Uterine smooth muscle cell (primary cell): ENCODE results near the gene DARS1. TPM values are rescaled to one million over a fixed set of nuclear protein-coding genes. Genes with fewer than 3 reads are reported as not detected.

Experiments
- total RNA-seq: library from RNA; depleted of rRNA; stranded (reverse); fragments of >200 nt; gene quantifications from 2 replicates; pipeline ENCODE4 v1.2.3, GENCODE V29; 2014

The DARS1 gene
- 125 and 148 TPM in 2 replicates for total RNA-seq

DNA sequence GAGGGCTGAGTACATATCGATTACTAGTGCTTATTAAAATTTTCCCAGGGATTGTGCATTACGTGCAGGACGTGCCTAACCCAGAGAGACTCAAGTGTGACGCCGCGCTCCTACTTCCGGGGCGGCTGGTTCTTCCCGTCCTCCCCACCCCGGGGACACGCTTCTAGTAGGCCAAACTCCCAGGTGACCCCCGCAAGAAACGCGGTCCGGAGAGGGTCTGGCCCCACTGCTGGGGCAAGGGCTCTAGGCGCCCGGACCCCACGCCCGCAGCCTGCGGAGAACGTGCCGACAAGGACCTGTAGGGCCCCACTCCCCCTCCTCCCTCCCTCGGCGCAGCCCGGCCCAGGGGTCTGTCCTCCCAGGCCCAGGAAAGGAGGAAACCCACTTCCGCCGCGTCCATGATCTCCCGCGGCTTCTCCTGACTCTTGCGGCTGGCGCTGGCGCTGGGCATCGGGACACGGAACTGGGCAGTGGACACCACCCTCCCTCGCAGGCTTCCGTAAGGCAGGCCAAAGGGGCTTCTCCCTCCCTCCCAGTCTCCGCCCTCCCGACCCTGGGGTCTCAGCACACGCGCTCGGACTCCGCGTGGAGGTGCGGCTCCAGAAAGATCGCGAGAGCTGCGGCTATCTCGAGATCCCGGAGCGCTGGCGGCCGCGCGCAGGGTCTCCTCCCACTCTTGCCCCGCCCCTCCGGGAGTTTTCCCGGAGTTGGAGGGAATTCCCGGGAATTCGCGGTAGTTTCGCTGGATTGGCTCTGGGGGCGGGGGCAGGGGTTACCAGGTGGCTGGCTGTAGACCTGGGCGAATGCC, at the start of gene DARS1:
Gene DARS1, minus strand, starts transcription at position 609 of the 808 bp plus-strand sequence. Its CDS starts 158 bp downstream, at position 451.

DNA sequence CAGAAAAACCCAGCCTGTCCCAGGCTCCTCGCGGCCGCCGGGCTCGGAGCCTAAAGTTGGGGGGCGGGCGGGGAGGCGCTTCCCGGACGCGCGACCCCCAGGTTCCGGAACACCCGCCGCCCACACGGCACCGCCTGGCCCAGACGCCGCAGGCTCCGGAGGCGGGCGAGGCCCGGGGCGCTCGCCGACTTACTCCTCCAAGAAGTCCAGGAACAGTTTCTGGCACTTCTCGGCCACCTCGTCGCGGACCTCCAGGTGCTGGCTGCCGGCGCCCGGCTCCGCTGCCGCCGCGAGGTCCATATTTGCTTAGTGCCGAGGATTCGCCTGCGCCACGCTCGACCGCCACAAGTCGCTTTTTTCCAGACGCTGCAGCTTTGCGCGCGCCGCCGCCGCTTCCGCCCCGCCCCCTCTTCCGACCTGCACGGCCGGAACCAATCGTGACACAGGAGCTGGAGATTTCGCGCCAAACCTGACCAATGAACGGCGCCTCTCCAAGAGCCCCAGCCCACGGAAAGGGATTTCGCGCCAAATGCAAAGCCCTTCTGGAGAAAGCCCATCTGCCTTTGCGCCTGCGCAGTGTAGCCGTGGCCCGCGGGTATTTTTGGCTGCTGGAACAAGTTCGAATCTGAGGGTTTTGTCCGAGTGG, 109.2 kb downstream of the DARS1 start, which contains the start of gene MCM6:
Gene MCM6, minus strand, starts transcription at position 378 of the 646 bp plus-strand sequence. Its CDS starts 78 bp downstream, at position 300.

Other genes starting within 250 kb of the DARS1 start
- gene UBXN4, start 243.8 kb downstream of the DARS1 start, total RNA-seq: 83.4 and 95.3 TPM in 2 replicates
- under 0.01 TPM in 2 replicates for gene LCT, start 148.4 kb downstream of the DARS1 start, total RNA-seq
- gene MCM6, start 109.2 kb downstream of the DARS1 start, total RNA-seq: 22.6 and 50.7 TPM in 2 replicates
- 0.11 and 0.25 TPM in 2 replicates for gene CXCR4, start 132.5 kb upstream of the DARS1 start, total RNA-seq